Smooth muscle cell (in vitro differentiated cells): ENCODE measurements around the gene ABL1. TPM values are rescaled to one million over a fixed set of nuclear protein-coding genes. Genes with fewer than 3 reads are reported as not detected.
"Not testable (repeated sequence)": the region's sequence is repeated elsewhere in the genome, so short reads cannot be mapped to it uniquely, and the experiment has no call there.

ENCODE experiments used
- DNase-seq: peaks from one replicate; lab custom pipeline; 2025; ENCODE audit not compliant: unreplicated experiment; lab: John Stamatoyannopoulos, UW
- H2AFZ ChIP-seq: fragments of 200-600 bp; sonication (generic); 2 replicates; pipeline ENCODE4 v1.6.0; 2016; ENCODE audit warnings: antibody characterized with exemption, low read depth, mild to moderate bottlenecking
- H3F3A ChIP-seq: fragments of 200-600 bp; sonication (generic); 2 replicates; pipeline ENCODE4 v1.6.0; 2017; ENCODE audit warnings: antibody characterized with exemption, low read depth
- H3K27ac ChIP-seq: fragments of 200-600 bp; sonication (generic); 2 replicates; pipeline ENCODE4 v1.5.1; 2016; ENCODE audit warnings: low read depth, mild to moderate bottlenecking
- H3K27me3 ChIP-seq: fragments of 200-600 bp; sonication (generic); 2 replicates; pipeline ENCODE4 v1.6.1; 2016; ENCODE audit warnings: low read depth, mild to moderate bottlenecking
- H3K36me3 ChIP-seq: fragments of 200-600 bp; sonication (generic); 2 replicates; pipeline ENCODE4 v1.5.1; 2016; ENCODE audit warnings: low read depth
- H3K4me1 ChIP-seq: fragments of 200-600 bp; sonication (generic); 2 replicates; pipeline ENCODE4 v1.5.1; 2016; ENCODE audit warnings: low read depth
- H3K4me2 ChIP-seq: fragments of 200-600 bp; sonication (generic); 2 replicates; pipeline ENCODE4 v1.6.0; 2016; ENCODE audit warnings: mild to moderate bottlenecking
- H3K4me3 ChIP-seq: fragments of 200-600 bp; sonication (generic); 2 replicates; pipeline ENCODE4 v1.5.1; 2016; ENCODE audit warnings: mild to moderate bottlenecking
- H3K79me2 ChIP-seq: fragments of 200-600 bp; sonication (generic); 2 replicates; pipeline ENCODE4 v1.6.0; 2016; ENCODE audit warnings: low read depth, mild to moderate bottlenecking
- H3K9ac ChIP-seq: fragments of 200-600 bp; sonication (generic); 2 replicates; pipeline ENCODE4 v1.6.0; 2016; ENCODE audit warnings: low read depth
- H3K9me3 ChIP-seq: fragments of 200-600 bp; sonication (generic); replicated peaks from 2 replicates; pipeline ENCODE4 v1.5.1; 2016; ENCODE audit warnings: low read depth
- H4K20me1 ChIP-seq: fragments of 200-600 bp; sonication (generic); 2 replicates; pipeline ENCODE4 v1.6.0; 2016; ENCODE audit warnings: low read depth
- WGBS: methylation state at CpG from one replicate; pipeline ENCODE4 v1.1.7; 2016; ENCODE audit warnings: low lambda C conversion rate; 5-methylcytosine and 5-hydroxymethylcytosine counted together
- polyA plus RNA-seq: library from polyadenylated mRNA; unstranded; fragments of >200 nt; fragmentation: Nextera tagmentation; extraction: Ambion mirVana; gene quantifications from 2 replicates; pipeline ENCODE4 v1.2.1, GENCODE V29; 2016
- total RNA-seq: library from RNA; depleted of rRNA; stranded (reverse); fragments of >200 nt; gene quantifications from 2 replicates; pipeline ENCODE4 v1.2.3, GENCODE V29; 2014
- TF ChIP-seq, protein P1 (sequence below): fragments of 200-600 bp; sonication (generic); IDR thresholded peaks from 2 replicates; pipeline ENCODE4 v1.5.1; 2017; ENCODE audit warnings: borderline replicate concordance, mild to moderate bottlenecking, antibody characterized with exemption; ENCODE audit not compliant: insufficient read depth, poor library complexity, severe bottlenecking

Gene ABL1
- total and polyA plus RNA-seq, 2 experiments from 2014 or later: 38.2 to 51.0 TPM

DNA sequence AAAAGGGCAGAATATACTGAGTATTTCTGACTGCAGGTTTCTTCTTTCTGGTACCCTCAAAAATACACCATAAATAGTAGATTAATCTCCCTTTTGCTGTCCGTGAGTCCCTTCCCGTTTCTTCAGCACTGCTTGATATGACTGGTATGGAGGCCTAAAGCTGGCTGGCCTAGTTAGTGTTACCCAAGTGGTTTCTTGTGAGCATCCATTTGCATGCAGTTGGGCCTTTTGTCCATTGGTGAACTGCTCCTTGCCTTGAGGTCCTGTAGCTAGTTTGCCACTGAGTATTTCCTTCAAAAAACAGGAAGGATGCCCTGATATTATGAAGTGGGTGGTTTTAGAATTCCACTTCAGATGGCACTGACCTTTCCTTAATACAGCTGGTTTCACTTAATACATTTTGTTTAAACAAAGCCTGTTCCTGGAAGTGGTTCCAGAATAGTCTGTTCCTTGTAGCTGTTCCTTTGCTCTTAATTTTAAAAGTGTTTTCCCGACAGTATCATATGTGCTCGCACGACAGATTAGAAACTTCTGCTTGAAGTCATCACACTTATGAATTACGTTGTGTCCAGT lies 40.0 kb upstream of the ABL1 start:
- no peak overlapping the region for H3K4me2 ChIP-seq
- no peak overlapping the region for H3K4me3 ChIP-seq
- H3K4me1 ChIP-seq: no peaks in the 10 kb centered on the region
- peaks cover 46% of the 10 kb centered on the region for H3K79me2 ChIP-seq
- H4K20me1 ChIP-seq: peaks cover 37% of the 10 kb centered on the region
- TF ChIP-seq, protein P1, sequence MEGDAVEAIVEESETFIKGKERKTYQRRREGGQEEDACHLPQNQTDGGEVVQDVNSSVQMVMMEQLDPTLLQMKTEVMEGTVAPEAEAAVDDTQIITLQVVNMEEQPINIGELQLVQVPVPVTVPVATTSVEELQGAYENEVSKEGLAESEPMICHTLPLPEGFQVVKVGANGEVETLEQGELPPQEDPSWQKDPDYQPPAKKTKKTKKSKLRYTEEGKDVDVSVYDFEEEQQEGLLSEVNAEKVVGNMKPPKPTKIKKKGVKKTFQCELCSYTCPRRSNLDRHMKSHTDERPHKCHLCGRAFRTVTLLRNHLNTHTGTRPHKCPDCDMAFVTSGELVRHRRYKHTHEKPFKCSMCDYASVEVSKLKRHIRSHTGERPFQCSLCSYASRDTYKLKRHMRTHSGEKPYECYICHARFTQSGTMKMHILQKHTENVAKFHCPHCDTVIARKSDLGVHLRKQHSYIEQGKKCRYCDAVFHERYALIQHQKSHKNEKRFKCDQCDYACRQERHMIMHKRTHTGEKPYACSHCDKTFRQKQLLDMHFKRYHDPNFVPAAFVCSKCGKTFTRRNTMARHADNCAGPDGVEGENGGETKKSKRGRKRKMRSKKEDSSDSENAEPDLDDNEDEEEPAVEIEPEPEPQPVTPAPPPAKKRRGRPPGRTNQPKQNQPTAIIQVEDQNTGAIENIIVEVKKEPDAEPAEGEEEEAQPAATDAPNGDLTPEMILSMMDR: no peak
- no peaks in the 10 kb centered on the region for H3K9me3 ChIP-seq
- H3K36me3 ChIP-seq: no peaks in the 10 kb centered on the region
- H3K9ac ChIP-seq: no peak overlapping the region
- WGBS: 83% methylated on average over 6 of the region's 6 CpGs
- H3K27ac ChIP-seq: peak overlapping the region; percentile 9
- no peak overlapping the region for H2AFZ ChIP-seq
- H3K27me3 ChIP-seq: no peaks in the 10 kb centered on the region
- no peak for DNase-seq
- no peaks in the 10 kb centered on the region for H3F3A ChIP-seq

GRCh38 chr9:130803116-130803515 lies 31.9 kb upstream of the ABL1 start:
- not testable (repeated sequence) for H3K4me2 ChIP-seq, H3K9me3 ChIP-seq, DNase-seq, H3F3A ChIP-seq, H3K36me3 ChIP-seq, H2AFZ ChIP-seq, H3K27ac ChIP-seq, H3K27me3 ChIP-seq, H3K4me3 ChIP-seq, H3K9ac ChIP-seq
- Histone ChIP-seq H4K20me1 (peaks cover 60% of the 10 kb centered on the region), H3K79me2 (peaks cover 58% of the 10 kb centered on the region), H3K4me1 (peaks cover 14% of the 10 kb centered on the region)
- WGBS: 94% methylated on average over 11 of the region's 11 CpGs

- Histone ChIP-seq H3K27ac (peak overlapping the region; percentile 39), H3K27me3 (no peaks in the 10 kb centered on the region), H2AFZ (no peak overlapping the region), H4K20me1 (peaks cover 38% of the 10 kb centered on the region), H3K4me3 (no peak overlapping the region), H3K36me3 (no peaks in the 10 kb centered on the region), H3K9ac (no peak overlapping the region), H3K4me2 (no peak overlapping the region), H3K4me1 (peaks cover 14% of the 10 kb centered on the region), H3K79me2 (peaks cover 40% of the 10 kb centered on the region), H3F3A (no peaks in the 10 kb centered on the region), H3K9me3 (no peaks in the 10 kb centered on the region)
- TF ChIP-seq, protein P1: no peak
- DNase-seq: no peak
- 87% methylated on average over 1 of the region's 1 CpG for WGBS
Observed at GRCh38 chr9:130805510-130806326, 29.3 kb upstream of the ABL1 start.

DNA sequence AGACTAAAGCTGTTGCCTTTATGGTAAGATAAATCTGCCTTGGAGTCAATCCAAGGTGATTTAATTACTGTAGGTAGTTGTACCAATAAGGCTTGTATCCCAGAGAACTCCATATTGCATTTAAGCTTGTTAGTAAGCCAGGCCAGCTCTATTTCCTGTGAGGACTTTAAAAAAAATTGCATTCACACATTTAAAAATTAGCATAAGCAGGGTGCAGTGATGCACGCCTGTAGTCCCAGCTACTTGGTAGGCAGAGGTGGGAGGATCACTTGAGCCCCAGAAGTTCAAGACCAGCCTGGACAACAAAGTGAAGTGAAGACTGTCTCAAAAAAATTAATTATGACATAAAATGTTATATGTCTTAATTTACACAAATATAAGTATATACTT lies 28.7 kb upstream of the ABL1 start:
- TF ChIP-seq, protein P1: no peak
- no peaks in the 10 kb centered on the region for H3K36me3 ChIP-seq
- H3K4me2 ChIP-seq: no peak overlapping the region
- H3K4me3 ChIP-seq: no peak overlapping the region
- H3K4me1 ChIP-seq: peaks cover 14% of the 10 kb centered on the region
- H3K79me2 ChIP-seq: peaks cover 40% of the 10 kb centered on the region
- peak overlapping the region; percentile 6 for H3K27ac ChIP-seq
- no peak overlapping the region for H3K9ac ChIP-seq
- H2AFZ ChIP-seq: no peak overlapping the region
- H4K20me1 ChIP-seq: peaks cover 34% of the 10 kb centered on the region
- no peaks in the 10 kb centered on the region for H3K9me3 ChIP-seq
- 90% methylated on average over 1 of the region's 1 CpG for WGBS
- DNase-seq: no peak
- H3F3A ChIP-seq: no peaks in the 10 kb centered on the region
- no peaks in the 10 kb centered on the region for H3K27me3 ChIP-seq
